GM19328 (cell line): Measurements from ENCODE around the gene KLHL20.
A peak's percentile ranks its signal among the peaks of the same experiment; 100 is the strongest.
"Not testable (repeated sequence)": the region's sequence is repeated elsewhere in the genome, so short reads cannot be mapped to it uniquely, and the experiment has no call there.

Experiments
- ATAC-seq: cut with Tn5 transposase; IDR thresholded peaks from one replicate; pipeline ENCODE4 v1.9.1; 2021; ENCODE audit warnings: mild to moderate bottlenecking, moderate library complexity; ENCODE audit not compliant: unreplicated experiment

The KLHL20 gene

DNA sequence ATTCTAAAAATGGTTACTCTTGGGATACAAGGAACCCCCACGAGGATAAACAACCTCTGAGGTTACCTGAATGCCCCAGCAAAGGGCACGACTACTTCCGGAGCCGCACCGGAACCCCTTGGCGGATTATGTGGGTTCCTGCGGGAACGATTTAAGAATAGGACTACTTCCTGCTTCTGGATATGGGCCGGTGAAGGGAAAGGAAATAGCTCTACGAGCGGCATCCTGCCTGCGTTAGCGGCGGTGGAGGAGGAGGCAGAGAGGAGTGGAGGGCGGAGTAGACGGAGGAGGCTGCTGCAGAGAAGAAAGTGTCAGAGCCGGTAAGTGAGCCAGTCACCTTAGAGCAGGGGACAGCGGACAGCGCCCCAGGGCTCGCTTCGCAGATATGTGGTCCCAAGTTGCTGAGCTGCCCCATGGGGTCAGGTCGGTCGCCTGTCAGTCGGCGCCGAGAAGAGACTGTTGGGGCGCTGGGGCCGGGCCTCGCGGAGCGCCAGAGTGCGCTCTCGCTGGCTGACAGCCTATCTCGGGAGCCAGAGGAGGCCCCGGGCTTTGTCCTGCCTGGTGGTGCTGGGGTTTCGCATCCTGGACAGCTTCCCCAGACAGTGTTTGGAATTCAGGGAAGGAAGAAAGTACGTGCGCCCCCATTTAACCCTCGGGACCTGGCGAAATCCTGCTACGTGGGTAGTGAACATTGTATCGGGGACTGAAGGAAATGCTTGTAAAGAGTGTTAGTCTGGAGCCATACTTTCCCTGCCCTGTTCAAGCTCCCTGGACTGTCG, at the start of gene KLHL20:
KLHL20 (plus strand) TSS at position 223 of the 779 bp plus-strand sequence. CDS start 1,063 bp downstream, outside the sequence.
- peak; percentile 89 for ATAC-seq

DNA sequence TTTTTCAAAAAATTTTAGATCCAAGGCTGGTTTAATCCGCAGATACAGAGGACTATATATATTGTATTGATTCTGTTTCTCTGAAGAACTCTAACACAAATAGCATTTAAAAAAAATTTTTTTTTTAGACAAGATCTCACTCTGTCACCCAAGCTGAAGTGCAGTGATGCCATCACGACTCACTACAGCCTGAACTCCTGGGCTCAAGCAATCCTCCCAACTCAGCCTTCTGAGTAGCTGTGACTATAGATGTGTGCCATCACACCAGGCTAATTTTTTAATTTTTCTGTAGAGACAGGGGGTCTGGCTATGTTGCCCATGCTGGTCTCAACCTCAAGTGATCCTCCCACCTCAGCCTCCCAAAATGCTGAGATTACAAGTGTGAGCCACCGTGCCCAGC, 48.1 kb upstream of the KLHL20 start:
- no peak for ATAC-seq

DNA sequence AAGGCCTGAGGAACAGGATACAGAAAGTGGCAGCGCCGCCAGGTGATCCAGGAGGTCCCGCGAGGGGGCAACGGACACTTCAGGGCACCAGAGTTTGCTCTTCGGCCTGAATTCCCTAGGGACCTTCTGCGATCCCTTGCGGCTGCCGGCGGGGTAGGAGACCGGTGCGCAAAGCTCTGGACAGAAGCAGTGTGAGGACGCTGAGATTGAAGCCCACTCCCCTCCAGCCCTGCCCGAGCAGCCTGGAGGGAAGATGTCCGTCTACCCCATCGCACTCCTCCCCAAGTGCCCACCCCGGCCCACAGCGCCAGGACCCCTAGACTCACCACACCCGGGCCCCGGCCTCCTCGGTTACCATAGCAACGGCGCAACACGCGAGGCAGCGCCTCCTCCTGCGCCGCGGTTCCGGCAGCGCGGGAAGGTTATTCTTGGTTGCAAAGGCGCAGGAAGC, 45.3 kb upstream of the KLHL20 start, which contains the start of gene ANKRD45:
ANKRD45 (minus strand) TSS at position 361 of the 451 bp plus-strand sequence. CDS start 10,433 bp downstream, outside the sequence.
- ATAC-seq = no peak

- ATAC-seq = not testable (repeated sequence)
These were observed 40.3 kb upstream of the KLHL20 start for GRCh38 chr1:173674496-173674895.

- not testable (repeated sequence) for ATAC-seq
These were observed 34.6 kb upstream of the KLHL20 start for GRCh38 chr1:173680152-173680551.

GRCh38 chr1:173682184-173682583, 32.6 kb upstream of the KLHL20 start:
- no peak for ATAC-seq

DNA sequence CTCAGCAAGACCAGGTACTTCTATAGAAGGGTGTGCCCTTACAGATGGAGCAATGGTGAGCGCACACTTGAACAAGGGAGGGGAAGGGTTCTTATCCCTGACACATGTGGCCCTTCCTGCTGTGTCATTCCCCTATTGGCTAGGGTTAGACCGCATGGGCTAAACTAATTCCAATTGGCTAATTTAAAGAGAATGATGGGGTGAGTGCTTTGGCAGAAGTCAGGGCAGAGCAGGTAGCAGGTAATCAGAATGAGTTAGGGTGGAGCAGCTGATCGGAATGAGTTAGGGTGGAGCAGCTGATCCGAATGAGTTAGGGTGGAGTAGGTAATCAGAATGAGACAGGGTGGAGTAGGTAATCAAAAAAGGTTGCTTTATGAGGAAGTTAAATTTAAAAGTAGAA, 30.9 kb upstream of the KLHL20 start:
- not testable (repeated sequence) for ATAC-seq

GRCh38 chr1:173685121-173685520, 29.7 kb upstream of the KLHL20 start:
- not testable (repeated sequence) for ATAC-seq

- no peak for ATAC-seq
These were observed 26.5 kb upstream of the KLHL20 start for GRCh38 chr1:173688300-173688699.

- ATAC-seq = no peak
These were observed 21.5 kb upstream of the KLHL20 start for GRCh38 chr1:173693238-173693637.

GRCh38 chr1:173701299-173701698, 13.5 kb upstream of the KLHL20 start:
- not testable (repeated sequence) for ATAC-seq

DNA sequence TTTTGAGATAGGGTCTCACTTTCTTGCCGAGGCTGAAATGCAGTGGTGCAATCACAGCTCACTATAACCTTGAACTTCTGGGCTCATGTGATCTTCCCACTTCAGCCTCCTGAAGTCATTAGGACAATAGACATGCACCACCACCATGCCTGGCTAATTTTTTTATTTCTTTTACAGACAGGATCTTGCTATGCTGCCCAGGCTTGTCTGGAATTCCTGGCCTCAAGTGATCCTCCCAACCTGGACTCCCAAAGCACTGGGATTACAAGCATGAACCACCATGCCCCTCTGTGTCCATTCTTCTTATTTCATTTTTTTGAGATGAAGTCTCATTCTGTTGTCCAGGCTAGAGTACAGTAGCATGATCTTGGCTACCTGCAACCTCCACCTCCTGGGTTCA, 12.0 kb upstream of the KLHL20 start:
- no peak for ATAC-seq

- no peak for ATAC-seq
These were observed 9.7 kb upstream of the KLHL20 start for GRCh38 chr1:173705117-173705516.

DNA sequence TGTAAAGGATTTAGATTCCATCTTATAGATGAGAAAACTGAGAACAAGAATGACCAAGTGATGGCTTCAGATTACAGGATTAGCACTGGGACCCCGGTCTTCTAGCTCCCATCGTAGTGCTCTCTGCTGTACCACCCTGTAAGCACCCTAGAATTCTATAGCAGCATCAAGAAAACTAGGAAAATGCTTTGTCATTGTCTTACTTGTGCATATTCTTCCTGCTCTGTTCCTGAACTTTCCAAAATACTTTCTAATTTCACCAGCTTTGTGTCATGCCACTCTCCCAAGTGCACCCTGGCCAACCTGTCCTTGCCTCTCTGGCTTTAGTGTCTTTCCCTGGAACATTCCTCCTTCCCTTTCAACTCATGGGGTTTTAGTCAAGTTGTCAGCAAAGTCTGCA, 6.0 kb upstream of the KLHL20 start:
- no peak for ATAC-seq

DNA sequence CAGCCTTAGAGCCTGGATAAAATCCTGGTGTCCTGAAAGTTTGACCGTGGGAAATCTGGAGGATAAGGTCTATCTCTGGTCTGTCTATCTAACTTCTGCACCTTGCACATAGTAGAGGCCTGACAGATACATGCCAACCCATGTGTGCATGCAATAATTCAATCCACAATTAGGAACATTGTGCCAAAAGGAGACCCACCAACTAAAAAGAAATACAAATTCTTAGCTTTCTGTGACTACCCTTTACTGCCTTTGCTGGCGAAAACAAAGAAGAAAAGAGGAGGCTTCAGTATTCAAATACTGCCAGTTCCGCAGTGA, 381 bp upstream of the KLHL20 start:
- ATAC-seq = no peak

- peak; percentile 7 for ATAC-seq
These were observed 710 bp downstream of the KLHL20 start for GRCh38 chr1:173715538-173715844.

GRCh38 chr1:173717238-173717637, 2.5 kb downstream of the KLHL20 start:
- ATAC-seq = no peak

GRCh38 chr1:173731331-173731730, 16.6 kb downstream of the KLHL20 start:
- ATAC-seq = not testable (repeated sequence)

- no peak for ATAC-seq
These were observed 19.1 kb downstream of the KLHL20 start for GRCh38 chr1:173733912-173734311.

DNA sequence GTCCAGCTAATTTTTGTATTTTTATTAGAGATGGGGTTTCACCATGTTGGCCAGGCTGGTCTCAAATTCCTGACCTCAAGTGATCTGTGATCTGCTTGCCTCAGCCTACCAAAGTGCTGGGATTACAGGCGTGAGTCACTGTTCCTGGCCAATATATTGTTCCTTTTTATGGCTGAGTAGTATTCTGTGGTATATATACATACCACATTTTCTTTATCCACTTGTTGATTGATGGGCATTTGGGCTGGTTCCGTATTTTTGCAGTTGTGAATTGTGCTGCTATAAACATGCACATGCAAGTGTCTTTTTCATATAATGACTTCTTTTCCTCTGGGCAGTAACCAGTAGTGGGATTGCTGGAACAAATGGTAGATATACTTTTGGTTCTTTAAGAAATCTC, 21.3 kb downstream of the KLHL20 start:
- ATAC-seq = not testable (repeated sequence)

- no peak for ATAC-seq
These were observed 27.6 kb downstream of the KLHL20 start for GRCh38 chr1:173742203-173742886.

DNA sequence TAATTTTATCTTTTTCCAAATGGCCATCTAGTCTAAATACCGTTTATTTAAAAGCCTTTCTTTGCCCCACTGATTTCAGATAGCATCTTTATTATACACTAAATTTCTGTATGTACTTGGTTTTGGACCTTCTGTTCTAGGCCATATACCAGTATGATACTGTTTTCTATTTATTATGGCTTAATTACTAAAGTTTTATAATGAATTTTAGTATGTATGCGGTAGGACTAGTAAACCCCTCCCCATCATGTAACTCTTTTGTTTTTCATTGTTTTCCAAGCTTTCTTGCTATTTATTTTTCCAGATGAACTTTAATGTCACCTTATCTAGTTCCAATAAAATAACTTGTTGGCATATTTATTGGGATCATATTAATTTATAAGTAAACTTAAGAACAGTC, 29.9 kb downstream of the KLHL20 start:
- no peak for ATAC-seq
